GM20000 (cell line): ENCODE results near the gene HOXB1.

Source experiments
- DNase-seq: peaks from one replicate; pipeline ENCODE4 v3.0.0; 2012; ENCODE audit warnings: low spot score
- CTCF ChIP-seq: IDR thresholded peaks from 2 replicates; pipeline ENCODE4 v1.5.1; 2012; ENCODE audit warnings: mild to moderate bottlenecking, control low read depth; ENCODE audit errors: extremely low read depth, missing control alignments

HOXB1 gene

GRCh38 chr17:48576479-48577309, 45.9 kb upstream of the HOXB1 start:
- DNase-seq = no peak
- TF ChIP-seq CTCF = no peak

- TF ChIP-seq CTCF = no peak
- no peak for DNase-seq
These were observed 45.1 kb upstream of the HOXB1 start for GRCh38 chr17:48575673-48576478.

- no peak for TF ChIP-seq CTCF
- DNase-seq = no peak
These were observed 44.3 kb upstream of the HOXB1 start for GRCh38 chr17:48575066-48575582.

- TF ChIP-seq CTCF = no peak
- DNase-seq = no peak
These were observed 43.8 kb upstream of the HOXB1 start for GRCh38 chr17:48574505-48575065.

GRCh38 chr17:48571826-48572417, 41.1 kb upstream of the HOXB1 start:
- no peak for TF ChIP-seq CTCF
- no peak for DNase-seq

GRCh38 chr17:48571024-48571818, 40.4 kb upstream of the HOXB1 start:
- no peak for DNase-seq
- no peak for TF ChIP-seq CTCF
